Tibial artery (tissue), 4 donors: ENCODE results near the gene ZW10.

ENCODE experiments used
- DNase-seq, 2 donors: peaks; one replicate each; pipeline ENCODE4 v3.0.0-alpha.2; 2019
- H3K27ac ChIP-seq, 2 donors: fragments of 200-600 bp; sonication (generic) in 1 of 2; 1 replicate in 1 of 2; 2 replicates in 1 of 2; pipeline ENCODE4 v1.5.1; 2018 to 2019; ENCODE audit warnings: mild to moderate bottlenecking in 1 of 2
- H3K27me3 ChIP-seq, 2 donors: fragments of 200-600 bp; sonication (generic) in 1 of 2; one replicate each; pipeline versions ENCODE4 v1.5.1 to v1.6.0; 2016 to 2019
- H3K36me3 ChIP-seq, 3 donors: fragments of 200-600 bp; sonication (generic) in 2 of 3; one replicate each; pipeline ENCODE4 v1.5.1; 2016 to 2019; ENCODE audit warnings: mild to moderate bottlenecking in 2 of 3
- H3K4me1 ChIP-seq, 4 donors: fragments of 200-600 bp; sonication (generic) in 2 of 4; 1 replicate in 3 of 4; 2 replicates in 1 of 4; pipeline ENCODE4 v1.5.1; 2016 to 2019
- H3K4me3 ChIP-seq, 2 donors: fragments of 200-600 bp; sonication (generic) in 1 of 2; 1 replicate in 1 of 2; 2 replicates in 1 of 2; pipeline ENCODE4 v1.5.1; 2018 to 2019; ENCODE audit warnings: mild to moderate bottlenecking in 2 of 2
- H3K9me3 ChIP-seq, 3 donors: fragments of 200-600 bp; sonication (generic) in 1 of 3; one replicate each; pipeline ENCODE4 v1.5.1; 2016 to 2019
- CTCF ChIP-seq, 2 experiments: fragments of 200-600 bp in 1 of 2; fragments of 450-650 bp in 1 of 2; IDR thresholded peaks; one replicate each; pipeline ENCODE4 v1.5.1; 2017 to 2019; ENCODE audit warnings: antibody characterized with exemption in 2 of 2, mild to moderate bottlenecking in 1 of 2, moderate library complexity in 1 of 2
- intact Hi-C: fragments of 100-400 bp; cut with DNase I; formaldehyde crosslinking; loops from one replicate; pipeline ENCODE4 v1.15.0; 2023; ENCODE audit warnings: low total_unique reads

The ZW10 gene

GRCh38 chr11:113808931-113809330 is 35.4 kb upstream of the ZW10 start:
- Histone ChIP-seq H3K9me3 (no peaks in the 10 kb centered on the region), H3K27me3 (no peaks in the 10 kb centered on the region), H3K4me1 (no peaks in the 10 kb centered on the region), H3K36me3 (peaks cover 51 to 97% (median 68%) of the 10 kb centered on the region in 3 donors), H3K4me3 (no peak overlapping the region), H3K27ac (no peak overlapping the region)
- intact Hi-C loops: no loop called here
- no peak for TF ChIP-seq CTCF (IDR thresholded peaks at IDR 0.05)
- no peak for DNase-seq

GRCh38 chr11:113806406-113806805 is 32.9 kb upstream of the ZW10 start:
- no peaks in the 10 kb centered on the region for H3K4me1 ChIP-seq
- peak in 1 of 2 experiments; percentile 14 for TF ChIP-seq CTCF (IDR thresholded peaks at IDR 0.05)
- intact Hi-C loops: no loop called here
- no peak overlapping the region for H3K4me3 ChIP-seq
- no peak for DNase-seq
- H3K27ac ChIP-seq: no peak overlapping the region
- no peaks in the 10 kb centered on the region for H3K9me3 ChIP-seq
- peaks cover 55 to 100% (median 75%) of the 10 kb centered on the region in 3 donors for H3K36me3 ChIP-seq
- no peaks in the 10 kb centered on the region for H3K27me3 ChIP-seq

- no peak for DNase-seq
- no peaks in the 10 kb centered on the region for H3K4me1 ChIP-seq
- TF ChIP-seq CTCF (IDR thresholded peaks at IDR 0.05): no peak
- no peak overlapping the region for H3K27ac ChIP-seq
- no peak overlapping the region for H3K4me3 ChIP-seq
- intact Hi-C loops: no loop called here
- no peaks in the 10 kb centered on the region for H3K9me3 ChIP-seq
- peaks cover 56 to 100% (median 76%) of the 10 kb centered on the region in 3 donors for H3K36me3 ChIP-seq
- H3K27me3 ChIP-seq: no peaks in the 10 kb centered on the region
These were observed 32.1 kb upstream of the ZW10 start for GRCh38 chr11:113805640-113806039.

GRCh38 chr11:113802621-113803020 is 29.1 kb upstream of the ZW10 start:
- Histone ChIP-seq H3K4me3 (no peak overlapping the region), H3K9me3 (no peaks in the 10 kb centered on the region), H3K4me1 (no peaks in the 10 kb centered on the region), H3K27me3 (no peaks in the 10 kb centered on the region), H3K27ac (no peak overlapping the region), H3K36me3 (peaks cover 41 to 92% (median 72%) of the 10 kb centered on the region in 3 donors)
- no peak for DNase-seq
- intact Hi-C loops: no loop called here
- TF ChIP-seq CTCF (IDR thresholded peaks at IDR 0.05): no peak

GRCh38 chr11:113796663-113797259 is 23.3 kb upstream of the ZW10 start:
- H3K27me3 ChIP-seq: no peaks in the 10 kb centered on the region
- intact Hi-C loops: loop anchor here (1.0 to 10.0 kb wide), 2 partner anchors 43 to 492 kb away; no protein-coding TSS in a partner anchor
- H3K9me3 ChIP-seq: no peaks in the 10 kb centered on the region
- H3K27ac ChIP-seq: no peak overlapping the region
- peak; percentile 64 to 72 for TF ChIP-seq CTCF (IDR thresholded peaks at IDR 0.05)
- DNase-seq: no peak
- H3K4me1 ChIP-seq: no peaks in the 10 kb centered on the region
- no peak overlapping the region for H3K4me3 ChIP-seq
- peaks cover 17 to 33% (median 26%) of the 10 kb centered on the region in 3 donors for H3K36me3 ChIP-seq
